Germinal center (tissue), 1 donor: ENCODE measurements around the gene CCDC188.

Experiments used
- DNase-seq: peaks from one replicate; pipeline ENCODE4 v3.0.0; 2012; ENCODE audit warnings: mixed read lengths, low spot score

Gene CCDC188

GRCh38 chr22:20147237-20147988 lies 3.4 kb downstream of the CCDC188 start:
- DNase-seq: no peak

- no peak for DNase-seq
Measured at GRCh38 chr22:20146777-20147176, 4.1 kb downstream of the CCDC188 start.

- no peak for DNase-seq
Measured at GRCh38 chr22:20145832-20146223, 5.0 kb downstream of the CCDC188 start.

- no peak for DNase-seq
Measured at GRCh38 chr22:20145206-20145831, 5.5 kb downstream of the CCDC188 start.

GRCh38 chr22:20143883-20144665 lies 6.8 kb downstream of the CCDC188 start:
- DNase-seq: no peak

- no peak for DNase-seq
Measured at GRCh38 chr22:20142711-20143621, 7.9 kb downstream of the CCDC188 start.

GRCh38 chr22:20141186-20142077 lies 9.4 kb downstream of the CCDC188 start:
- no peak for DNase-seq

GRCh38 chr22:20140521-20140964 lies 10.3 kb downstream of the CCDC188 start:
- DNase-seq: no peak

- no peak for DNase-seq
Measured at GRCh38 chr22:20140107-20140445, 10.8 kb downstream of the CCDC188 start.

GRCh38 chr22:20139391-20140106 lies 11.3 kb downstream of the CCDC188 start:
- DNase-seq: no peak

GRCh38 chr22:20138868-20139267 lies 12.0 kb downstream of the CCDC188 start:
- no peak for DNase-seq

GRCh38 chr22:20138417-20138738 lies 12.5 kb downstream of the CCDC188 start:
- DNase-seq: no peak

- DNase-seq: no peak
Measured at GRCh38 chr22:20137671-20138416, 13.0 kb downstream of the CCDC188 start.

GRCh38 chr22:20137113-20137512 lies 13.7 kb downstream of the CCDC188 start:
- DNase-seq: no peak

- DNase-seq: no peak
Measured at GRCh38 chr22:20136603-20136873, 14.3 kb downstream of the CCDC188 start.

GRCh38 chr22:20135806-20136602 lies 14.9 kb downstream of the CCDC188 start:
- peak; percentile 41 for DNase-seq

- DNase-seq: no peak
Measured at GRCh38 chr22:20135265-20135664, 15.6 kb downstream of the CCDC188 start.

GRCh38 chr22:20133930-20134549 lies 16.8 kb downstream of the CCDC188 start:
- DNase-seq: no peak
